ENCODE measurements around the gene ZDHHC1.

DNA sequence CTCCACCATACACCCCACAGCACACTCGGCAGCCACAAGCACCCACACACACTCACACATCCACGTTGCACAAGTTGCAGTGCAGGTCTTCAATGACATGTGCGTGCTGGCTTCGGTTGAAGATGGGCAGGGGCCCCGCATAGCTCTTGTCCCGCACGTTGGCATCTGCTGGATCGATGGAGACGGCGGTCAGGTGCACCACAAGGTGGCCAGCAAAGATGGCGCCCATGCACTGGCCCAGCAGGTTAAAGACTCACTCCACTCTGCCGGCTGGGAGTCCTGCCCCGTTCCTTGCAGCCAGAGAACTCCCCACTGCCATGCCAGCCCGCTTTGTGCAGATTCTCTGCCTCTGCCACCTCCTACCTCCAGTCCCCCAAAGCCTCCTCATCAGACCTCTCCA lies 15.4 kb downstream of the ZDHHC1 start:
- TF ChIP-seq, protein P1, sequence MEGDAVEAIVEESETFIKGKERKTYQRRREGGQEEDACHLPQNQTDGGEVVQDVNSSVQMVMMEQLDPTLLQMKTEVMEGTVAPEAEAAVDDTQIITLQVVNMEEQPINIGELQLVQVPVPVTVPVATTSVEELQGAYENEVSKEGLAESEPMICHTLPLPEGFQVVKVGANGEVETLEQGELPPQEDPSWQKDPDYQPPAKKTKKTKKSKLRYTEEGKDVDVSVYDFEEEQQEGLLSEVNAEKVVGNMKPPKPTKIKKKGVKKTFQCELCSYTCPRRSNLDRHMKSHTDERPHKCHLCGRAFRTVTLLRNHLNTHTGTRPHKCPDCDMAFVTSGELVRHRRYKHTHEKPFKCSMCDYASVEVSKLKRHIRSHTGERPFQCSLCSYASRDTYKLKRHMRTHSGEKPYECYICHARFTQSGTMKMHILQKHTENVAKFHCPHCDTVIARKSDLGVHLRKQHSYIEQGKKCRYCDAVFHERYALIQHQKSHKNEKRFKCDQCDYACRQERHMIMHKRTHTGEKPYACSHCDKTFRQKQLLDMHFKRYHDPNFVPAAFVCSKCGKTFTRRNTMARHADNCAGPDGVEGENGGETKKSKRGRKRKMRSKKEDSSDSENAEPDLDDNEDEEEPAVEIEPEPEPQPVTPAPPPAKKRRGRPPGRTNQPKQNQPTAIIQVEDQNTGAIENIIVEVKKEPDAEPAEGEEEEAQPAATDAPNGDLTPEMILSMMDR (IDR thresholded peaks at IDR 0.05): no peak
- TF ChIP-seq POLR2A (IDR thresholded peaks at IDR 0.05): no peak
